Neural cell (in vitro differentiated cells): ENCODE data around the gene CCDC107. TPM values are rescaled to one million over a fixed set of nuclear protein-coding genes. Genes with fewer than 3 reads are reported as not detected.

ENCODE experiments used
- H2AFZ ChIP-seq: fragments of 200-600, 300-800 bp; sonication (generic), shearing (Covaris generic); 2 replicates; pipeline ENCODE4 v1.6.0; 2014; ENCODE audit warnings: low read depth, mild to moderate bottlenecking, antibody characterized with exemption, low read length, moderate library complexity
- H3F3A ChIP-seq: fragments of 200-600 bp; shearing (Covaris generic); 2 replicates; pipeline ENCODE4 v1.6.1; 2016; ENCODE audit warnings: mild to moderate bottlenecking, moderate library complexity, mixed read lengths, antibody characterized with exemption, low read length; ENCODE audit not compliant: insufficient read depth, poor library complexity, severe bottlenecking
- H3K27ac ChIP-seq: fragments of 200-600, 300-800 bp; sonication (generic), shearing (Covaris generic); 2 replicates; pipeline ENCODE4 v1.5.1; 2014; ENCODE audit warnings: mild to moderate bottlenecking, low read length, moderate library complexity
- H3K27me3 ChIP-seq: fragments of 300-800, 200-600 bp; sonication (generic), shearing (Covaris generic); 2 replicates; pipeline ENCODE4 v1.6.0; 2014; ENCODE audit warnings: mild to moderate bottlenecking, low read depth, low read length, moderate library complexity; ENCODE audit not compliant: insufficient read depth
- H3K36me3 ChIP-seq: fragments of 300-800, 200-600 bp; sonication (generic), shearing (Covaris generic); 2 replicates; pipeline ENCODE4 v1.5.1; 2014; ENCODE audit warnings: mild to moderate bottlenecking, antibody characterized with exemption, low read length, moderate library complexity; ENCODE audit not compliant: insufficient read depth
- H3K4me2 ChIP-seq: fragments of 300-800, 200-600 bp; sonication (generic), shearing (Covaris generic); 2 replicates; pipeline ENCODE4 v1.6.0; 2014; ENCODE audit warnings: mild to moderate bottlenecking, low read length
- H3K4me3 ChIP-seq: fragments of 300-800, 200-600 bp; sonication (generic), shearing (Covaris generic); 2 replicates; pipeline ENCODE4 v1.5.1; 2014; ENCODE audit warnings: mild to moderate bottlenecking, low read length, moderate library complexity
- H3K79me2 ChIP-seq: fragments of 200-600 bp; shearing (Covaris generic); replicated peaks from 2 replicates; pipeline ENCODE4 v1.6.0; 2014; ENCODE audit warnings: mild to moderate bottlenecking, low read length, moderate library complexity; ENCODE audit not compliant: insufficient read depth
- H3K9ac ChIP-seq: fragments of 300-800, 200-600 bp; sonication (generic), shearing (Covaris generic); 2 replicates; pipeline ENCODE4 v1.6.1; 2016; ENCODE audit warnings: mild to moderate bottlenecking, low read length, mixed read lengths
- H3K9me2 ChIP-seq: fragments of 200-600 bp; shearing (Covaris generic); 2 replicates; pipeline ENCODE4 v1.6.1; 2016; ENCODE audit warnings: mild to moderate bottlenecking, low read length, mixed read lengths; ENCODE audit not compliant: insufficient read depth
- H3K9me3 ChIP-seq: fragments of 200-600, 300-800 bp; sonication (generic), shearing (Covaris generic); 2 replicates; pipeline ENCODE4 v1.6.1; 2016; ENCODE audit warnings: mild to moderate bottlenecking, mixed run types, low read length, moderate library complexity, mixed read lengths
- H4K20me1 ChIP-seq: fragments of 200-600 bp; shearing (Covaris generic); 2 replicates; pipeline ENCODE4 v1.6.1; 2016; ENCODE audit warnings: mild to moderate bottlenecking, mixed run types; ENCODE audit not compliant: insufficient read depth
- CTCF ChIP-seq: fragments of 450-650 bp; IDR thresholded peaks from 2 replicates; pipeline ENCODE4 v1.5.1; 2014; ENCODE audit warnings: antibody characterized with exemption, mild to moderate bottlenecking, moderate library complexity; ENCODE audit not compliant: poor library complexity, severe bottlenecking
- EP300 ChIP-seq: fragments of 450-650 bp; conservative IDR thresholded peaks from 2 replicates; pipeline ENCODE4 v1.6.1; 2014; ENCODE audit warnings: antibody characterized with exemption, mild to moderate bottlenecking, moderate library complexity; ENCODE audit not compliant: poor library complexity, severe bottlenecking
- EZH2 ChIP-seq: fragments of 200-600, 300-800 bp; shearing (Covaris generic), sonication (generic); IDR thresholded peaks from 2 replicates; pipeline ENCODE4 v1.6.1; 2014; ENCODE audit warnings: antibody characterized with exemption, low read length, borderline replicate concordance, mild to moderate bottlenecking; ENCODE audit not compliant: insufficient read depth, poor library complexity, severe bottlenecking
- MXI1 ChIP-seq: fragments of 450-650 bp; conservative IDR thresholded peaks from 2 replicates; pipeline ENCODE4 v1.6.1; 2014; ENCODE audit warnings: antibody characterized with exemption, mild to moderate bottlenecking; ENCODE audit not compliant: poor library complexity, severe bottlenecking
- POLR2AphosphoS5 ChIP-seq: IDR thresholded peaks from 2 replicates; pipeline ENCODE4 v1.6.1; 2012
- RAD21 ChIP-seq: fragments of 450-650 bp; conservative IDR thresholded peaks from 2 replicates; pipeline ENCODE4 v1.6.1; 2014; ENCODE audit warnings: antibody characterized with exemption, mild to moderate bottlenecking, moderate library complexity
- REST ChIP-seq: IDR thresholded peaks from 2 replicates; pipeline ENCODE4 v1.6.1; 2012; ENCODE audit warnings: borderline replicate concordance
- SMC3 ChIP-seq: fragments of 450-650 bp; conservative IDR thresholded peaks from 2 replicates; pipeline ENCODE4 v1.6.1; 2014; ENCODE audit warnings: antibody characterized with exemption, mild to moderate bottlenecking, moderate library complexity; ENCODE audit not compliant: poor library complexity
- TAF1 ChIP-seq: IDR thresholded peaks from 2 replicates; pipeline ENCODE4 v1.6.1; 2012; ENCODE audit warnings: low read depth
- polyA plus RNA-seq: library from polyadenylated mRNA; depleted of rRNA; stranded (reverse); fragments of >200 nt; gene quantifications from 2 replicates; pipeline ENCODE4 v1.2.3, GENCODE V29; 2014

CCDC107 gene
- polyA plus RNA-seq, 1 donor from 2014 or later, result 41.4 TPM

- TF ChIP-seq RAD21 (no peak), SMC3 (no peak), POLR2AphosphoS5 (no peak), CTCF (no peak), EZH2 (no peak), EP300 (no peak), MXI1 (no peak), TAF1 (no peak), REST (no peak)
- H3K4me3 ChIP-seq, result peak overlapping the region; percentile 59
- H3K27ac ChIP-seq, result no peak overlapping the region
- no peaks in the 10 kb centered on the region for H3F3A ChIP-seq
- H3K79me2 ChIP-seq, result no peaks in the 10 kb centered on the region
- peak overlapping the region; percentile 21 for H2AFZ ChIP-seq
- no peaks in the 10 kb centered on the region for H3K27me3 ChIP-seq
- H3K9me3 ChIP-seq, result no peaks in the 10 kb centered on the region
- H4K20me1 ChIP-seq, result no peaks in the 10 kb centered on the region
- no peak overlapping the region for H3K4me2 ChIP-seq
- H3K9me2 ChIP-seq, result no peaks in the 10 kb centered on the region
- peak overlapping the region; percentile 12 for H3K9ac ChIP-seq
- H3K36me3 ChIP-seq, result no peaks in the 10 kb centered on the region
These were observed 17.8 kb downstream of the CCDC107 start for GRCh38 chr9:35675732-35676392.

- Histone ChIP-seq H3K4me2 (no peak overlapping the region), H3K27me3 (no peaks in the 10 kb centered on the region), H4K20me1 (no peaks in the 10 kb centered on the region), H3K36me3 (no peaks in the 10 kb centered on the region), H3K27ac (no peak overlapping the region), H3K4me3 (no peak overlapping the region), H3F3A (no peaks in the 10 kb centered on the region), H3K9ac (no peak overlapping the region), H3K79me2 (no peaks in the 10 kb centered on the region), H2AFZ (no peak overlapping the region), H3K9me2 (no peaks in the 10 kb centered on the region), H3K9me3 (no peaks in the 10 kb centered on the region)
- no peak for TF ChIP-seq EZH2
- TF ChIP-seq MXI1, result no peak
- no peak for TF ChIP-seq EP300
These were observed 21.0 kb downstream of the CCDC107 start for GRCh38 chr9:35679091-35679490.
